Kidney (tissue), 14 donors: ENCODE measurements around the gene LMX1B. TPM values are rescaled to one million over a fixed set of nuclear protein-coding genes. Genes with fewer than 3 reads are reported as not detected.

ENCODE experiments used
- DNase-seq, 5 donors: peaks; one replicate each; pipeline ENCODE4 v3.0.0-alpha.2; 2013 to 2020
- FAIRE-seq: peaks from 2 replicates; lab custom pipeline; 2012; peaks lifted over from hg19 to GRCh38; lab: Jason Lieb, UNC
- H3K27ac ChIP-seq, 2 donors: one replicate each; pipeline ENCODE4 v1.7.0; 2013; ENCODE audit warnings: low read depth in 2 of 2, low read length in 2 of 2, inconsistent platforms in 1 of 2
- H3K27me3 ChIP-seq: one replicate; pipeline ENCODE4 v1.7.1; 2013; ENCODE audit warnings: low read length, inconsistent platforms; ENCODE audit not compliant: control insufficient read depth, insufficient read depth
- H3K36me3 ChIP-seq, 3 donors: one replicate each; pipeline versions ENCODE4 v1.7.0 to v1.7.1; 2013; ENCODE audit warnings: low read length in 3 of 3, control low read depth in 1 of 3, inconsistent platforms in 1 of 3; ENCODE audit not compliant: insufficient read depth in 3 of 3, control insufficient read depth in 2 of 3
- H3K4me1 ChIP-seq, 3 donors: one replicate each; pipeline versions ENCODE4 v1.7.0 to v1.7.1; 2013; ENCODE audit warnings: low read length in 3 of 3, inconsistent platforms in 1 of 3, low read depth in 1 of 3; ENCODE audit not compliant: control insufficient read depth in 2 of 3, insufficient read depth in 2 of 3
- H3K4me3 ChIP-seq, 3 donors: one replicate each; pipeline versions ENCODE4 v1.7.0 to v1.8.1; 2013; ENCODE audit warnings: low read length in 3 of 3, control low read depth in 1 of 3, inconsistent platforms in 1 of 3
- H3K9ac ChIP-seq, 3 donors: one replicate each; pipeline versions ENCODE4 v1.7.0 to v1.7.1; 2013; ENCODE audit warnings: low read length in 3 of 3, control low read depth in 1 of 3, inconsistent platforms in 1 of 3
- H3K9me3 ChIP-seq, 3 donors: one replicate each; pipeline versions ENCODE4 v1.7.0 to v1.7.1; 2013; ENCODE audit warnings: low read length in 3 of 3, control low read depth in 1 of 3, inconsistent platforms in 1 of 3; ENCODE audit not compliant: control insufficient read depth in 2 of 3, insufficient read depth in 1 of 3
- CTCF ChIP-seq: IDR thresholded peaks from 3 replicates; pipeline ENCODE4 v1.5.1; 2012; ENCODE audit warnings: mild to moderate bottlenecking, moderate library complexity, borderline replicate concordance; ENCODE audit not compliant: insufficient read depth; ENCODE audit errors: extremely low read depth
- intact Hi-C: fragments of 100-400 bp; cut with DNase I; formaldehyde crosslinking; loops from one replicate; pipeline ENCODE4 v1.11.1; 2022
- polyA plus RNA-seq: library from polyadenylated mRNA; stranded (reverse); fragments of 350-450 nt; fragmentation: Illumina TruSeq; extraction: RNeasy Lipid Tissue Mini Kit (QIAGEN cat#74804); gene quantifications from one replicate; pipeline ENCODE4 v1.2.3, GENCODE V29; 2014; ENCODE audit warnings: low read depth, low replicate concordance; ENCODE audit not compliant: insufficient read depth
- total RNA-seq: library from RNA; stranded (reverse); fragmentation: NEBNext Ultra II Directional; extraction: Animal tissue kit (Norgen Biotek cat#: 25700); gene quantifications from one replicate; pipeline ENCODE4 v1.2.1, GENCODE V29; 2021
- donor health status: control.
- donor health status: control.
- donor health status: control.
- donor health status: control.
- donor health status: control.
- donor health status: DM: yes; HTN: yes; CAD: no.
- donor health status: Normal renal cell carcinoma (clear cell type).

The LMX1B gene
- total and polyA plus RNA-seq, 2 donors from 2014 or later: 0.57 to 2.6 TPM

- Histone ChIP-seq H3K27ac (no peak overlapping the region), H3K36me3 (no peaks in the 10 kb centered on the region), H3K4me3 (no peak overlapping the region), H3K9me3 (peaks cover 0 to 9% (median 0%) of the 10 kb centered on the region in 3 donors), H3K9ac (no peak overlapping the region), H3K4me1 (no peaks in the 10 kb centered on the region), H3K27me3 (no peaks in the 10 kb centered on the region)
- TF ChIP-seq CTCF: no peak
- intact Hi-C loops: no loop called here
- no peak for DNase-seq
- no peak for FAIRE-seq
Observed at GRCh38 chr9:126734877-126735276, 121.1 kb downstream of the LMX1B start.

GRCh38 chr9:126735482-126735881 is 121.8 kb downstream of the LMX1B start:
- intact Hi-C loops: no loop called here
- H3K4me1 ChIP-seq: no peaks in the 10 kb centered on the region
- H3K9me3 ChIP-seq: peaks cover 0 to 9% (median 0%) of the 10 kb centered on the region in 3 donors
- DNase-seq: no peak
- no peaks in the 10 kb centered on the region for H3K36me3 ChIP-seq
- TF ChIP-seq CTCF: no peak
- FAIRE-seq: no peak
- no peak overlapping the region for H3K9ac ChIP-seq
- H3K27ac ChIP-seq: no peak overlapping the region
- no peaks in the 10 kb centered on the region for H3K27me3 ChIP-seq
- no peak overlapping the region for H3K4me3 ChIP-seq

GRCh38 chr9:126738553-126738952 is 124.8 kb downstream of the LMX1B start:
- intact Hi-C loops: no loop called here
- H3K4me3 ChIP-seq: no peak overlapping the region
- no peak for FAIRE-seq
- no peaks in the 10 kb centered on the region for H3K27me3 ChIP-seq
- no peak for TF ChIP-seq CTCF
- DNase-seq: no peak
- H3K36me3 ChIP-seq: no peaks in the 10 kb centered on the region
- H3K4me1 ChIP-seq: no peaks in the 10 kb centered on the region
- H3K27ac ChIP-seq: no peak overlapping the region
- peaks cover 0 to 9% (median 0%) of the 10 kb centered on the region in 3 donors for H3K9me3 ChIP-seq
- H3K9ac ChIP-seq: no peak overlapping the region

- Histone ChIP-seq H3K27ac (no peak overlapping the region), H3K9me3 (no peaks in the 10 kb centered on the region), H3K27me3 (no peaks in the 10 kb centered on the region), H3K9ac (no peak overlapping the region), H3K4me1 (peaks cover 0 to 2% (median 0%) of the 10 kb centered on the region in 3 donors), H3K36me3 (no peaks in the 10 kb centered on the region), H3K4me3 (no peak overlapping the region)
- intact Hi-C loops: no loop called here
- DNase-seq (no peak), FAIRE-seq (no peak)
- no peak for TF ChIP-seq CTCF
Observed at GRCh38 chr9:126743041-126743440, 129.3 kb downstream of the LMX1B start.
